ENCODE data around the gene ZNF687.

Gene ZNF687

GRCh38 chr1:151313501-151313900 lies 31.4 kb downstream of the ZNF687 start:
- DNase-seq = no peak

- no peak for DNase-seq
These were observed 32.2 kb downstream of the ZNF687 start for GRCh38 chr1:151314137-151314875.

GRCh38 chr1:151315565-151316235 lies 33.6 kb downstream of the ZNF687 start:
- DNase-seq = no peak

GRCh38 chr1:151318975-151319374 lies 36.9 kb downstream of the ZNF687 start:
- no peak for DNase-seq

- no peak for DNase-seq
These were observed 42.4 kb downstream of the ZNF687 start for GRCh38 chr1:151324390-151324930.

- no peak for DNase-seq
These were observed 43.1 kb downstream of the ZNF687 start for GRCh38 chr1:151325231-151325630.

- no peak for DNase-seq
These were observed 43.7 kb downstream of the ZNF687 start for GRCh38 chr1:151325646-151326429.

GRCh38 chr1:151326619-151327222 lies 44.6 kb downstream of the ZNF687 start:
- DNase-seq = peak; percentile 58

GRCh38 chr1:151327223-151327902 lies 45.3 kb downstream of the ZNF687 start, which contains the start of gene PI4KB:
Gene PI4KB (minus strand): TSS chr1:151327416. CDS start chr1:151316481, 10,935 bp downstream.
- peak; percentile 99 for DNase-seq

- peak; percentile 61 for DNase-seq
These were observed 46.0 kb downstream of the ZNF687 start for GRCh38 chr1:151327903-151328674.

- DNase-seq = no peak
These were observed 52.7 kb downstream of the ZNF687 start for GRCh38 chr1:151334822-151335221.

- DNase-seq = no peak
These were observed 54.5 kb downstream of the ZNF687 start for GRCh38 chr1:151336556-151336955.

GRCh38 chr1:151340870-151341754 lies 59.0 kb downstream of the ZNF687 start:
- peak; percentile 82 for DNase-seq
